A673 (cell line): ENCODE measurements around the gene SLC15A1.

Experiments
- CTCF ChIP-seq: fragments of 300-800, 200-600 bp; sonication (generic); conservative IDR thresholded peaks from 2 replicates; pipeline ENCODE4 v1.5.1; 2017; ENCODE audit warnings: low read depth, mild to moderate bottlenecking, antibody characterized with exemption, low read length, moderate library complexity, mixed read lengths
- EZH2 ChIP-seq: fragments of 200-600 bp; sonication (generic); IDR thresholded peaks from 2 replicates; pipeline ENCODE4 v1.6.1; 2017; ENCODE audit warnings: borderline replicate concordance, low read depth, mild to moderate bottlenecking, mixed read lengths, antibody characterized with exemption, low read length; ENCODE audit not compliant: poor library complexity, severe bottlenecking

GRCh38 chr13:98778749-98779148 lies 26.3 kb upstream of the SLC15A1 start:
- TF ChIP-seq EZH2, result no peak
- no peak for TF ChIP-seq CTCF
